ENCODE measurements around the gene ITPKC.

DNA sequence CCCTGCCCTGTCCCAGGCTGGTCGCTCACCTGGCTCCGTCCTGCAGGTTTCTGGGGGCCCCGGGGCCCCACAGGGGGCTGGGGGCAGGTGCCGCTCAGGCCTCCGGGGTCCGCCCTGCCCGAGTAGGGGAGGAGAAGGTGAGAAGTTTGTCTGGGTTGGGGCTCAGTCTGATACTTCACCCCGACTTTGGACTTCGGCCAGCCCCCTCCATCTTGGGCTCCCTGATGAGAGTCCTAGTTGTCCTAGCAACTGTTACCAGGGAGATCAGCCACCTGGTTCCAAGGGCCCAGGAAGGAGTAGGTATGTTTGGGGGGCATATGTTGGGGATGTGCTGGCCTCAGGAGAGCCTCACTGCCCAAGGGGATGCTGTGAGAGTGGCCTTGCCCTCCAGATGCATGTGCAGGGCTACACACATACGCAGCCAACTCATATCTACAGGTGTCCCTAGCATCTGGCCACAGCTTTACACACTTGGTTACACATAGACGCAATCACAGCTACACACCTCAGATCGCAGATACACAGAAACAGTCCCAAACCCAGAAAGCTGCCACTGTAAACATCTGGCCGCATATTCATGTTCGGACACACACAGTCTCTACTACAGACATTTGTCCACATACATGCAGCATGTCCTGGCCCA lies 29.9 kb upstream of the ITPKC start:
- no peak for TF ChIP-seq EZH2phosphoT487 (IDR thresholded peaks at IDR 0.05; ENCODE audit: borderline replicate concordance)
- no peak for TF ChIP-seq SRF (IDR thresholded peaks at IDR 0.05; ENCODE audit: low read depth)
- TF ChIP-seq, protein P1, sequence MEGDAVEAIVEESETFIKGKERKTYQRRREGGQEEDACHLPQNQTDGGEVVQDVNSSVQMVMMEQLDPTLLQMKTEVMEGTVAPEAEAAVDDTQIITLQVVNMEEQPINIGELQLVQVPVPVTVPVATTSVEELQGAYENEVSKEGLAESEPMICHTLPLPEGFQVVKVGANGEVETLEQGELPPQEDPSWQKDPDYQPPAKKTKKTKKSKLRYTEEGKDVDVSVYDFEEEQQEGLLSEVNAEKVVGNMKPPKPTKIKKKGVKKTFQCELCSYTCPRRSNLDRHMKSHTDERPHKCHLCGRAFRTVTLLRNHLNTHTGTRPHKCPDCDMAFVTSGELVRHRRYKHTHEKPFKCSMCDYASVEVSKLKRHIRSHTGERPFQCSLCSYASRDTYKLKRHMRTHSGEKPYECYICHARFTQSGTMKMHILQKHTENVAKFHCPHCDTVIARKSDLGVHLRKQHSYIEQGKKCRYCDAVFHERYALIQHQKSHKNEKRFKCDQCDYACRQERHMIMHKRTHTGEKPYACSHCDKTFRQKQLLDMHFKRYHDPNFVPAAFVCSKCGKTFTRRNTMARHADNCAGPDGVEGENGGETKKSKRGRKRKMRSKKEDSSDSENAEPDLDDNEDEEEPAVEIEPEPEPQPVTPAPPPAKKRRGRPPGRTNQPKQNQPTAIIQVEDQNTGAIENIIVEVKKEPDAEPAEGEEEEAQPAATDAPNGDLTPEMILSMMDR (IDR thresholded peaks at IDR 0.05 in 2 of 3, conservative IDR thresholded peaks at IDR 0.05 in 1 of 3; ENCODE audit: borderline replicate concordance in 1 of 3, insufficient read depth in 1 of 3, low read depth in 2 of 3, low read length in 2 of 3), result no peak
- no peak for TF ChIP-seq REST (IDR thresholded peaks at IDR 0.05; ENCODE audit: low read depth)
- no peak for TF ChIP-seq ZNF274 (IDR thresholded peaks at IDR 0.05; ENCODE audit: low read depth, low read length)
- TF ChIP-seq ZBTB33 (IDR thresholded peaks at IDR 0.05; ENCODE audit: extremely low read depth, insufficient replicate concordance, low read length), result no peak
- no peak for TF ChIP-seq POLR2AphosphoS5 (IDR thresholded peaks at IDR 0.05; ENCODE audit: low read depth, low read length)
- no peak for TF ChIP-seq POLR2A (IDR thresholded peaks at IDR 0.05; ENCODE audit: borderline replicate concordance, extremely low read depth, insufficient read depth, insufficient read length)
- no peak for TF ChIP-seq EZH2 (IDR thresholded peaks at IDR 0.05)
- no peak for TF ChIP-seq JUND (IDR thresholded peaks at IDR 0.05)
- TF ChIP-seq CEBPB (IDR thresholded peaks at IDR 0.05; ENCODE audit: low read depth), result no peak
- TF ChIP-seq EGR1 (IDR thresholded peaks at IDR 0.05; ENCODE audit: low read depth), result no peak
- no peak for TF ChIP-seq RAD21 (IDR thresholded peaks at IDR 0.05; ENCODE audit: low read depth)
- TF ChIP-seq SIN3A (IDR thresholded peaks at IDR 0.05; ENCODE audit: low read depth), result no peak
